ENCODE results near the gene AHNAK.

Gene AHNAK

DNA sequence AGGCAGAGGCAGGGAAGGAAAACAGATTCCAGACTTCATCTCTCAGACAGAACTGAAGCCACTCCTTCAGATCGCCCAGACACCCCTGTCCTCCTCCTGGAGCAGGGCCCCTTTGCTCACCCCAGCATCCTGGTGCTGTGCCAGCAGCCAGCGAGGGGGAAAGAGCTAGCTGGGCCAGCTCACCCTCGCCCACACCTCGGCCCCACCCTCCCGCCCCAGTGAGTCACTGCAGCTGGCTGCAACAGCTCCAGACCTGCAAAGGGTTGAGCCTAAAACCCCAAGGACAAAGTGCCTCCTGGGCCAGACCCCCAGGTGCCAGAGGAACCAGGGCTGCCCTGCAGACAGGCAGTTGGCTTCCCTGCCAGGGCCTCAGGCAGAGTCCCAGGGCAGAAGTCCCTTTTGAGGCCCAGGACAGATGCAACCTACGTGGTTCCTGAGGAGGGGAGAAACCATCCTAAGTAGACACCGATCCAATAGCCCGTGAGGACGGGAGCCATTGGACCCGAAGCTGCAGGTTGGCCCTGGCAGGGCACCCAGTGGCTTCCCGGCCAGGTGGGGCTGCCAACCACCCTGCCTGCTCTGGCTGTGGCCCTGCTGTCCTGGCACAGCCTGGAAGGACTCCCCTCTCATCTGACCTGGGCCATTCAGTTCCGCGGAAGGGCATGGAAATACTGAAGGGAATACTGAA is 7.2 kb downstream of the AHNAK start:
- H3K9me3 ChIP-seq (ENCODE audit: insufficient read depth, low read length): no peaks in the 10 kb centered on the region
- no peaks in the 10 kb centered on the region for H3K36me3 ChIP-seq (ENCODE audit: low read length)
- no peaks in the 10 kb centered on the region for H3K27me3 ChIP-seq (ENCODE audit: low read length)
- TF ChIP-seq, protein P1, sequence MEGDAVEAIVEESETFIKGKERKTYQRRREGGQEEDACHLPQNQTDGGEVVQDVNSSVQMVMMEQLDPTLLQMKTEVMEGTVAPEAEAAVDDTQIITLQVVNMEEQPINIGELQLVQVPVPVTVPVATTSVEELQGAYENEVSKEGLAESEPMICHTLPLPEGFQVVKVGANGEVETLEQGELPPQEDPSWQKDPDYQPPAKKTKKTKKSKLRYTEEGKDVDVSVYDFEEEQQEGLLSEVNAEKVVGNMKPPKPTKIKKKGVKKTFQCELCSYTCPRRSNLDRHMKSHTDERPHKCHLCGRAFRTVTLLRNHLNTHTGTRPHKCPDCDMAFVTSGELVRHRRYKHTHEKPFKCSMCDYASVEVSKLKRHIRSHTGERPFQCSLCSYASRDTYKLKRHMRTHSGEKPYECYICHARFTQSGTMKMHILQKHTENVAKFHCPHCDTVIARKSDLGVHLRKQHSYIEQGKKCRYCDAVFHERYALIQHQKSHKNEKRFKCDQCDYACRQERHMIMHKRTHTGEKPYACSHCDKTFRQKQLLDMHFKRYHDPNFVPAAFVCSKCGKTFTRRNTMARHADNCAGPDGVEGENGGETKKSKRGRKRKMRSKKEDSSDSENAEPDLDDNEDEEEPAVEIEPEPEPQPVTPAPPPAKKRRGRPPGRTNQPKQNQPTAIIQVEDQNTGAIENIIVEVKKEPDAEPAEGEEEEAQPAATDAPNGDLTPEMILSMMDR (IDR thresholded peaks at IDR 0.05; ENCODE audit: insufficient read depth, low read length, poor library complexity, severe bottlenecking): no peak
- TF ChIP-seq EZH2phosphoT487 (conservative IDR thresholded peaks at IDR 0.05; ENCODE audit: low read length): no peak
- H3K27ac ChIP-seq (ENCODE audit: low read depth, low read length): no peak overlapping the region
- no peak overlapping the region for H2AFZ ChIP-seq (ENCODE audit: low read depth, low read length, severe bottlenecking)
- no peak overlapping the region for H3K4me3 ChIP-seq (ENCODE audit: insufficient read depth, low read length, poor library complexity, severe bottlenecking)
- no peaks in the 10 kb centered on the region for H3K9me2 ChIP-seq (replicated peaks; ENCODE audit: insufficient read depth, low read length)
- H3K9ac ChIP-seq (ENCODE audit: low read length): no peak overlapping the region
- H3K4me2 ChIP-seq (ENCODE audit: low read depth, low read length, poor library complexity, severe bottlenecking): no peak overlapping the region
- no peaks in the 10 kb centered on the region for H3F3A ChIP-seq (ENCODE audit: insufficient read depth)
- no peaks in the 10 kb centered on the region for H4K20me1 ChIP-seq (ENCODE audit: low read depth, low read length)
- H3K79me2 ChIP-seq (ENCODE audit: insufficient read depth, low read length): no peaks in the 10 kb centered on the region

DNA sequence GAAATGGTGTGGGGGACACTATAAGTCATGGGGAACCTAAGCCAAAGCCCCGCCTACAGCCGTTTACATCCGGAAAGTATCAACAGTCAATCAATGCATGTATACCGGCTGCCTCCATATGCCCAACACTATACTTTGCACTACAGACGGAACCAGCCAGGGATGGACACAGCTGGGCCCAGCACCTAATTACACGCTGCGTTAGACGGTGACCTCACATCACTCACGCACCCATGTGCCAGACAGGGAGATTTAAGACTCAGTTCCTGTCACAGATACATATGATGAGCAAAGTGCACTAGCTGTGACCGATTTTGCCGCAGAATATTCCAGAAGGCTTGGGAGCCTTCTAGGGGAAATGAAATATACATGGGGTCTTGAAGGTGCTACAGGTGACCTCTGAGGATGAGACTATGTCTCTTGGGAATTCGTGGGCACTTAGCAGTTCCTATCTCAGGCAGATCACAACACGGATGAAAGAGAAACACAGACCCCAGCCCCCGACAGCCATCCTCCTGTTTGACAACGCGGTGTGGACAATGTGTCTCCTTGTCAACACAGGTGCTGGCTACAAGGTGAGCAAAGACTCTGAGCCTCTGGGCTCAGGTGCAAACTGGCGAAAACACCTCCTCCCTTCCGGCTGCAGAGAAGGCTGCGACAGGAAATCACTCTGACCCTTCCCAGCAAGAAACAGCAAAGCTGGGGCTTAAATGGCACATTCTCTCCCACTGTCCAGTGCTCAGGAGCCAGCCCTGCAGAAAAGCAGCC is 8.0 kb downstream of the AHNAK start:
- H3K27ac ChIP-seq (ENCODE audit: low read depth, low read length): no peak overlapping the region
- H3K9ac ChIP-seq (ENCODE audit: low read length): no peak overlapping the region
- H3K4me3 ChIP-seq (ENCODE audit: insufficient read depth, low read length, poor library complexity, severe bottlenecking): no peak overlapping the region
- no peak overlapping the region for H2AFZ ChIP-seq (ENCODE audit: low read depth, low read length, severe bottlenecking)
- H3K9me3 ChIP-seq (ENCODE audit: insufficient read depth, low read length): no peaks in the 10 kb centered on the region
- H3K4me2 ChIP-seq (ENCODE audit: low read depth, low read length, poor library complexity, severe bottlenecking): no peak overlapping the region
- H3K79me2 ChIP-seq (ENCODE audit: insufficient read depth, low read length): no peaks in the 10 kb centered on the region
- no peaks in the 10 kb centered on the region for H3K27me3 ChIP-seq (ENCODE audit: low read length)
- no peaks in the 10 kb centered on the region for H3K36me3 ChIP-seq (ENCODE audit: low read length)
- TF ChIP-seq, protein P1 (IDR thresholded peaks at IDR 0.05; ENCODE audit: insufficient read depth, low read length, poor library complexity, severe bottlenecking): no peak
- no peak for TF ChIP-seq EZH2phosphoT487 (conservative IDR thresholded peaks at IDR 0.05; ENCODE audit: low read length)
- H4K20me1 ChIP-seq (ENCODE audit: low read depth, low read length): no peaks in the 10 kb centered on the region
- no peaks in the 10 kb centered on the region for H3K9me2 ChIP-seq (replicated peaks; ENCODE audit: insufficient read depth, low read length)
- H3F3A ChIP-seq (ENCODE audit: insufficient read depth): no peaks in the 10 kb centered on the region

DNA sequence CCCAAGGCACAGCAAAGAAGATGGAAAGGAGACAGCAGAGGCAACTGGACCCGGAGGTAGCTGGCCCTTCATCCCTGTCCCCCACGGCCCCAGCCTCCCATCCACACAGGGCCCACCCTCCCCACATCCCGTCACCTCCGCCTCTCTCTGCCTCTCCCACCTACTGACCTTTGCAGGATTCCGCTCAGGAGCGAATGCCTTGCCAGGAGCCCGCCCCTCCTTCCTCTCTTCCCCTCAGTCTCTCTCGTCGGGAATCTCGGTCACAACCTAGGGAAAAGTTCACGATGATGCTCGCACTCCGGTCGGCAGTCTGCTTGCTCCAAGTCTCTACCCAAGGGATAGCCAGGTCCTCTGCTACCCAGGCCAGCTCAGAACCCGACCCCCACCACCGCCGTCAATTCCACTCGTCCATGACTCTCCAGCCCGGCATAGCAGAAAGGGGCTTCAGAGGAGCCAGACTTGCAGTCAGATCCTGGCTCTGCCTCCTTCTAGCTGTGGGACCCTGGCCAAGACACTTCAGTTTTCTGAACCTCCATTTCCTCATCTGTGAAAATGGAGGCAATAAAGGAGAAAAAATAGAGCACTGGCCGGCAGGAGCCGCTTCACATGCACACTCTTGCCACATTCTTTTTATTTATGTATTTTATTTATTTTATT is 10.2 kb downstream of the AHNAK start:
- Histone ChIP-seq H3K9me3 (ENCODE audit: insufficient read depth, low read length) (no peaks in the 10 kb centered on the region), H3K27ac (ENCODE audit: low read depth, low read length) (no peak overlapping the region), H3K4me3 (ENCODE audit: insufficient read depth, low read length, poor library complexity, severe bottlenecking) (no peak overlapping the region), H3K27me3 (ENCODE audit: low read length) (no peaks in the 10 kb centered on the region), H3K9me2 (replicated peaks; ENCODE audit: insufficient read depth, low read length) (no peaks in the 10 kb centered on the region), H4K20me1 (ENCODE audit: low read depth, low read length) (no peaks in the 10 kb centered on the region), H3F3A (ENCODE audit: insufficient read depth) (no peaks in the 10 kb centered on the region), H3K36me3 (ENCODE audit: low read length) (no peaks in the 10 kb centered on the region), H3K79me2 (ENCODE audit: insufficient read depth, low read length) (no peaks in the 10 kb centered on the region), H2AFZ (ENCODE audit: low read depth, low read length, severe bottlenecking) (no peak overlapping the region), H3K4me2 (ENCODE audit: low read depth, low read length, poor library complexity, severe bottlenecking) (no peak overlapping the region), H3K9ac (ENCODE audit: low read length) (no peak overlapping the region)
- no peak for TF ChIP-seq EZH2phosphoT487 (conservative IDR thresholded peaks at IDR 0.05; ENCODE audit: low read length)
- TF ChIP-seq, protein P1 (IDR thresholded peaks at IDR 0.05; ENCODE audit: insufficient read depth, low read length, poor library complexity, severe bottlenecking): no peak
